Colon (tissue), 2 donors: ENCODE data around the gene PMM1.
"Not testable (repeated sequence)": the region's sequence is repeated elsewhere in the genome, so short reads cannot be mapped to it uniquely, and the experiment has no call there.

Experiments
- FAIRE-seq: peaks from 2 replicates; lab custom pipeline; 2012; peaks lifted over from hg19 to GRCh38; lab: Jason Lieb, UNC
- donor health status: control.
- donor health status: control.

PMM1 gene

DNA sequence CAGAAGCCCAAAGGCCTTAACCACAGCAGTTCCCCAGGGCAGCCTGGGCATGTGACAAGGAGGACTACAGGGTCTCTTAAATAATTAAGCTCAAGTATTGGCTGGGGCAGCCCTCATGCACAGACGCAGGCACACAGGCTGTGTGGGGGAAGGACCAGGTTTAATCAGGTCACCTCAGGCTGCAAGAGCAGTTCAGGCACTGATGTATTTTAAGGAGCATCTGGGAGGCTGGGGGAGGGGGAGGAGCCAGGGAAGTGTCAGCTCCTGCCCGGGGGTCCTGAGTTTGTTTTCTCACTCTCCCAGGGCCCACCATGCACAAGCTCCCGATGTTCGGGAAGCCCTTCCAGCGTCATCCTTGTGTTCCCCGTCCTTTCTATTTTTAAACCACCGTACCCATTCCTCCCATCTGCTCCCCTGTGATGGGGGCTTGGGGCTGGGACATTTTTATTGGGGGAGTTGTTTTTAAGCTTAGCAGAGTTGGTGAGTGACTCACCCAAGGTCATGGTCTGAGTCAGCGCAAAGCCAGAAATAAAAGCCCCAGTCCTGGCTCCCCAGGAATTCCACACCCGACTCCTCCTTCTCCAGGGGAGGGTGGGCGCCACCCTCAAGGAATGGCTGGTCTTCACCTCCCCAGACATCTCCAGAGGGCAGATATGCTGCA, 26.5 kb downstream of the PMM1 start:
- FAIRE-seq, result no peak

GRCh38 chr22:41562461-41562860, 27.2 kb downstream of the PMM1 start:
- no peak for FAIRE-seq

DNA sequence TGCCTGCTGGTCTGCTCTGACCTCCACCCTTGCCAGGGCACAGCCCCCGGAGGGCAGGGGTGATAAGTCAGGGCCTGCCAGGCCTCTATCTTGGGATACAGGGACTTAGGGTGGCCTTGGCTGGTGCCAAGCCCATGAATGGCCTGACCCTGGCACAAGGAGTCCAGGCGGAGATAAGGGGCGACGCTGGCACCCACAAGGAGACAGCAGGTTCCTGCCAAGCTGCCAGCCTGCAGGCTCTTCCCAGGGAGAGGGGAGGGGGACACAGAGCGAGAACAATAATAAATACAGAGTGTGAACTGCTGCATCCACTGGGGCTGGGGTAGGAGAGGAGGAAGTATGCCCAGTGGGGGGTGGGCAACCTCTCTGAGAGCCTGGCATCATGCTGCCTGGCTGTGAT, 27.9 kb downstream of the PMM1 start:
- FAIRE-seq, result no peak

GRCh38 chr22:41561335-41561734, 28.3 kb downstream of the PMM1 start:
- FAIRE-seq, result no peak

DNA sequence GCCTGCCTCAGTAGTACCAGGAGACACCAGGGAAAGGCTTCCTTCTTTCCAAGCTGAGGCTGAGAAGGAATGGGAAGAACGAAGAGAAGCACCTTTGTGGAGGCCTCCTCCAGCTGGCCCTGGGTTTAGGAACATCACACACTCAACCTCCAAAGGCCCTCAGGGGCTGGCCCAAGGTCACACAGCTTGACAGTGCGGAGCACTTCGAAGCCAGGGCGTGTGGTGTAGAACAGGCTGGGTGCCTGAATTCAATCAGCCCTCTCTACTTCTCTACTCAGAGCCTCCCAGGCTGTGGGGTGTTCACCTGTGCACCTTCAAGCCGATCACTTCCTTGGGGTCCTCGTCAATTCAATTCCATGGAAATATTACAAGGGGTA, 29.6 kb downstream of the PMM1 start:
- no peak for FAIRE-seq

DNA sequence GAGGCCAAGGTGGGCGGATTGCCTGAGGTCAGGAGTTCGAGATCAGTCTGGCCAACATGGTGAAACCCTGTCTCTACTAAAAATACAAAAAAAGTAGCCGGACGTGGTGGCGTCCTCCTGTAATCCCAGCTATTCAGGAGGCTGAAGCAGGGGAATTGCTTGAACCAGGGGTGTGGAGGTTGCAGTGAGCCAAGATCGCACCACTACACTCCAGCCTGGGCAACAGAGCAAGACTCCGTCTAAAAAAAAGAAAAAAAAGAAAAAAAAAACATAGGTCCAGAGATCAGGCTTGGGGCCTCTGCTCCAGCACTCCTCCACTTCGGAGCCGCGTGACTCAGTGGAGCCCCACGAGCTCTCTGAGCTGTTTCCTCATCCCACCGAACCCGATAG, 31.4 kb downstream of the PMM1 start:
- FAIRE-seq, result not testable (repeated sequence)

- FAIRE-seq, result no peak
Observed at GRCh38 chr22:41557401-41558240, 32.0 kb downstream of the PMM1 start.

DNA sequence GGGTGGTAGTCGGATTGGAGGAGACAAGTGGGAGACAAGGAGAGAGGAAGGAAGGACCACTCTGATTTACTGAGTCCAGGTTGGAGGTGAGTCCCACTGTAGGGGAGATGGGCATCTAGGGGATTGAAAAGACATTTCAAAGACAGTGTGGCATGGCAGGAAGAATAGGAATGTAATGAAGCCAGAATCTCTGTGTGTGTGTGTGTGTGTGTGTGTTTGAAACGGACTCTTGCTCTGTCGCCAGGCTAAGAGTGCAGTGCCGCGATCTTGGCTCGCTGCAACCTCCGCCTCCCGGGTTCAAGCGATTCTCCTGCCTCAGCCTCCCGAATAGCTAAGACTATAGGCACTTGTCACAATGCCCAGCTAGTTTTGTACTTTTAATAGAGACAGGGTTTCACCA, 33.1 kb downstream of the PMM1 start:
- no peak for FAIRE-seq

DNA sequence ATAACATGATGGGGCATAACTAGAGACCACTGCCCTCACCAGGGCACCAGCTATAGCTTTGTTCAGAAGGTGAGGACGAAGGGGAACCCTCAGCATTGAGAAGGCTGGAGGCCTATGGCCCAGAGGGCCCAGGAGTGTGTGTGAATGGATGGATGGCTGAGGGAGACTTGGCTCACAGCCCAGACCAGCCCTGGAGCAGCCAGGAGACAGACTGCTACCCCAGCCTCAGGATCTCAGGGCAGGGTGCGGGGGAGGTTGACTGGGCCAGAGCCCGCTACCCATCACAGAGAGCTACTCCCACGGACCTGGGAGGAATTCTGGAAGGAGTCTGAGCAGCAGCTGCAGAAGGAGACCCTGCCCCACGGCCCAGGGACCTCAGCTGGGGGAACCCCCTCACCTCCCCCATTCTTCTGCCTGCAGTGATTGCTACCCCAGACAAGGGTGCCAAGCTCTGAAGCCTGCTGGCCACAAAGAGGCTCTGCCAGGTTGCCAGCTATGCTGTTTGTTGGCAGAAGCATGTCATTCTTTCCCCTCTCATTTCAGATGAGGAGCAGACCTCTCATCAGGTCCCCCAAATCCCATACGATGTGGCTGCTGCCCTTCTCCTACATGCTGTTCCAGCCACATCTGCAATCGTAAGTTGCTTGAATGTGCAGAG, 34.2 kb downstream of the PMM1 start:
- no peak for FAIRE-seq

DNA sequence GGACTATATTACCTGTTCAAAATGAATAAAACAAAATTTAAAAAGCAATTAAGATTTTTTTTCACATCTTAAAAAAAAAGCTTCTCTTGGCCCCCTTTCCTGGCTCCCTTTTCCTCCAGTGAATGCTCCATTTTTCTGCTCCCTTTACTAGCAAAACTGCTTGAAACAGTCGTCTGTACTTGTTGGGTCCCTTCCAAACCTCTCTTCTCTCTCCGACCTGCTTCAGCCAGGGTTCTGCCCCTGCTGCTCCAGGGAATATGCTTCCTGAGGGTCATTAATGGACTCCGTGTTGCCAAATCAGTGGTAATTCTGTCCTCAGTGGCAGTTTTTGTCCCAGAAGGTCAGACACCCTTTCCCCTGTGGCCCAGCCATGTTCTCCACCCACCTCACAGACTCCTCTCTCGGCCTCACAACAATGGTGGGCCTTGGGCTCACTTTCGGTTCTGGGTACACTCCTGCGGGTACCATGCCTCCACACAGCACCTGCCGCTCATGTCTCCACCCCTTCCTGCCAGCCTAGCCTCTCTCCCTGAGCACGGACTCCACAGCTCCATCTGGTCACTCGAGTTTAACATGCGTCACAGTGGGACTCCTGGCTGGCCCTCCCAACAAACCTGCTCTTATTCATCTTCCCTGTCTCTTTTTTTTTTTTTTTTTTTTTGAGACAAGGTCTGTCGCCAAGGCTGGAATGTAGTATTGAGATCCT, 37.6 kb downstream of the PMM1 start:
- no peak for FAIRE-seq

- no peak for FAIRE-seq
Observed at GRCh38 chr22:41550952-41551491, 38.6 kb downstream of the PMM1 start.

DNA sequence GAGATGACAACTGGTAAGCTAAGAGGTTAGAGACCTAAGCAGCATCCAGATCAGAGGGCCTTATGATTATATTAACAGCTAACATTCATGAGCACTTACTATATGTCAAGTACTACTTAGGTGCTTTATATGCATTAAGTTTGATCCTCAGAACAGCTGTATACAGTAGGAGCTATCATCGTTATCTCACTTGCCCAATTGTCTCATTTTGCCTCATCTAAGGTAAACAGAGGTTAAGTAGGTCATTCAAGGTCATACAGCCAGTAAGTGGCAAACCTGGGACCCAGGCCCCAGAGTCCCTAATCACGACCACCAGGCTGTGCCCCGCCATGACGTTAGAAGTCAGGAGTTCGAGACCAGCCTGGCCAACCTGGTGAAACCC, 40.8 kb downstream of the PMM1 start:
- no peak for FAIRE-seq

DNA sequence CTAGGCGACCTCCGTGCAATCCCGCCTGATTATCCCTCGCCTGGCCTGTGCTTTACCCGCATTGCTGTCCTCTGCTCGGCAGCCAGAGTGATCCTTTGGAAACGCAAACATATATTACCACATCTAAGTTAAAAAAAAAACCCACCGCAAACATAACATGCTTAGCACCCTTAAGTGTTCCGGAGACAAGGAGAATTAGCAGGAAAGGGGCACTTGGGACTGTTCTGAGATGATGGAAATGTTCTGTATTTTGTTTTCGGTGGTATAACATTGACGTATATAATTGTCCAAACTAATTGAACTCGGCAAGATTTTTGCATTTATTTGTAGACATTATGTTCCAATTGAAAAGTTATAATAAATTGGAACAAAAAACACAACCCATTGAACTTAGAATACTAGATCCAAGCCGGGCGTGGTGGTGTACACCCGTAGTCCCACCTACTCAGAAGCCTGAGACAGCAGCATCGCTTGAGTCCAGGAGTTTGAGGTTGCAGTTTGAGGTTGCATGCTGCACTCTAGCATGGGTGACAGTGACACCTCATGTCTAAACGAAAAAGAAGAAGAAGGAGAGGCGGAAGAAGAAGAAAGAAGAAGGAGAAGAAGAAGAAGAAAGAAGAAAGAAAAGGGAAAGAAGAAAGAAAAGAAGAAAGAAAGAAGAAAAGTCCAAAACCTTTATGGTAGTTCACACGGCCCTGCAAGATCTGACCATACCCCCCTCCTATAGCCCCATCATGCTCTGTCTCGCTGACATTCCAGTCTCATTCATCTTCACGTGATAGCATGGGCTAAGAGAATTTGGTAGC, 44.8 kb downstream of the PMM1 start:
- FAIRE-seq, result no peak

- no peak for FAIRE-seq
Observed at GRCh38 chr22:41543854-41544670, 45.6 kb downstream of the PMM1 start, which contains the start of gene POLR3H. Gene POLR3H, minus strand, starts transcription at chr22:41544470. Its CDS starts 369 bp downstream, at chr22:41544101.

DNA sequence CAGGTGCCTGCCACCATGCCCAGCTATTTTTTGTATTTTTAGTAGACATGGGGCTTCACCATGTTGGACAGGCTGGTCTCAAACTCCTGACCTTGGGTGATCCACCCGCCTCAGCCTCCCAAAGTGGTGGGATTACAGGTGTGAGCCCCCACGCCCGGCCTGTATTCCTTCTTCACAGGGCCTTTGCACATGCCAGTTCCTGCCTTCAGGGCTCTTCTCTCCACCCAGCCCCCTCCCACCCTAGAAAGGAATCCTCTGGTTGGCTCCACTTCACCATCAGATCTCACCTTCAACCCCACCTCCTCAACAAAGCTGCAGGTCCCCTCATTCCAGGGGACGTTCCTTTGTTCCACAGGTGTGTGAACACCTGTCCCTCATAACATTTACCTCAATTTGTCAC, 47.4 kb downstream of the PMM1 start:
- no peak for FAIRE-seq

DNA sequence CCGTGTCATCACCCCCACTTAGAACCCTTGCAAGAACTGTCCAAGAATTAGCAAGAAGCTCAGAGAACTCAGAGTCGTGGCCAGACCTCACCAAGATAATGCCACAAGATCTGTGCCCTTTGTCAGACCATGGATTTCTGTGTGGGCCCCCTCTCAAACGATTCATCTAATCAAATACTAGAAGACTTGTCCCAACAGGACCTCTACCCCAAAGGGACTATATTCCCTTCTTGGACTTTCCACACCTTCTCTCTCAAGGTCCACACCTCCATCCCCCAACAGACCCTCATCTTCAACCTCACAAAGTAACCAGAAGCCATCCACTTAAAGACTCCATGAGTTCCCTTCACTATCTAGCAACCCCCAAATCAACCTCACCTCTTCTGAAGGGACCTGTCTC, 48.2 kb downstream of the PMM1 start:
- FAIRE-seq, result no peak

DNA sequence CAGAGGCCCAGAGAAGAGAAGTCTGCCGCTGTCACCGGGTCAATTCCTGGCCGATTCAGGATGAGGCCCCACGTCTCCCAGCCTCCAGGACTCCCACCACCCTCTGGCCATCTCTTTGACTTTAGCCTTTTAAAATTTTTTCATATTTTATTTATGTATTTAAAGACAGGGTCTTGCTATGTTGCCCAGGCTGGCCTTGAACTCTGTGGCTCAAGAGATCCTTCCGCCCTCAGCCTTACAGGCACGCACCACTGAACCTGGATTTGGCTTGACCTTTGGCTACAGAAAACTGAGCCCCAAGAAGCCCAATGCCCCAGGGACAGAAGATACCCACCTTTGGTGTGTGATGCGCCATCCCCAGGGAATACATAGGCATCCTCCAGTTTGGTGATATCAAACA, 49.3 kb downstream of the PMM1 start:
- FAIRE-seq, result no peak

DNA sequence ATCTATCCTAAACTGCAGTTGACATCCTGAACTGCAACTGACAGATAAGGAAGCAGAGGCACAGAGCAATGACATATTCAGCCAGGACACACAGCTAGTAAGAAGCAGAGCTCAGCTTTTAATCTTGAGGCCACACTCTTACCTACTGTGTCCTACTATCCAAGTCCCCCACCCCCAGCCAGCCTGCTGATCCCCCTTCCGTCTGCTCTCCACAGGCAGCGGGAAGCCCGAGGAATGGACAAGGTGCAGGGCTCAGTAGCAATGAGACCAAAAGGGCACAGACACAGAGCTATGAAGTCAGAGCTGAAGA, 49.7 kb downstream of the PMM1 start:
- no peak for FAIRE-seq

- no peak for FAIRE-seq
Observed at GRCh38 chr22:41539146-41540005, 50.3 kb downstream of the PMM1 start.

DNA sequence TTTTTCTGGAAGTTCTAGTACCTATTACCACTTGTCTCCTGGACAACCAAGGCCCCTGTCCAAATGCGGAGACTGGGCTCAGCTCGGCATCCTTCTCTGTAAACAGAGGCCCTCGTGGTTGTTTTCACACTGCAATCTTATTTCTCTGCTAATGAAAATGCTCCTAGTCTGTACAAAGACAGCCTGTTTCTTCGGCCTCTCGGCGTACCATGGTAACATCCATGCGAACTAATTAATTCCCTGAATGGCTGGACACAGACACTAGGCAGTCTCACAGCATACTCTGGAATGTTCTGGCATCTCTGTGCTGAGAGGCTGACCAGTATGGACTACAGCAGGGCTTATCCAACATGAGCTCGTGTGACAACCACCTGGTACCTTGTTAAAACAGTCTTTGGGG, 51.1 kb downstream of the PMM1 start:
- no peak for FAIRE-seq
